GM19043 (cell line): ENCODE results near the gene CTIF.
"Not testable (repeated sequence)": the region's sequence is repeated elsewhere in the genome, so short reads cannot be mapped to it uniquely, and the experiment has no call there.

ENCODE experiments used
- ATAC-seq: cut with Tn5 transposase; IDR thresholded peaks from one replicate; pipeline ENCODE4 v1.9.1; 2021; ENCODE audit warnings: low read depth; ENCODE audit not compliant: unreplicated experiment

CTIF gene

DNA sequence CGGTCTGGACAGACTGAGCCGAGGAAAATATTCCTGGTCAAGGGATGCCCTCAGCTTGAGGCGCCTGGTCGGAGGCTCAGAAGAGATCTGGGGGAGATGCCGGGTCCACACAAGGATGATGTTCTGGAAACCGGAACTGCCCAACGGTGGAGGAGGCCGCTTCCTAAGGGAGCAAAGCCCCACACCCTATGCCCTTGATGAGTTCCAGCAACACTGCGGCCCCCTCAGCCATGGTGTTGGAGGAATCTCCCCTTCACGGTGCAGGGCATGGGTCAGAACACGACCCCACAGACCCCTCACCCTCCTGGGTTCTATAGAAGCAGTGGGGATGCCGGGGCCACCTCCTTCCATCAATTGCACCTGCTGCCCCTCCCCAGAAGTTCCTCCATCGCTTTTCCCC is 332.1 kb downstream of the CTIF start:
- not testable (repeated sequence) for ATAC-seq

DNA sequence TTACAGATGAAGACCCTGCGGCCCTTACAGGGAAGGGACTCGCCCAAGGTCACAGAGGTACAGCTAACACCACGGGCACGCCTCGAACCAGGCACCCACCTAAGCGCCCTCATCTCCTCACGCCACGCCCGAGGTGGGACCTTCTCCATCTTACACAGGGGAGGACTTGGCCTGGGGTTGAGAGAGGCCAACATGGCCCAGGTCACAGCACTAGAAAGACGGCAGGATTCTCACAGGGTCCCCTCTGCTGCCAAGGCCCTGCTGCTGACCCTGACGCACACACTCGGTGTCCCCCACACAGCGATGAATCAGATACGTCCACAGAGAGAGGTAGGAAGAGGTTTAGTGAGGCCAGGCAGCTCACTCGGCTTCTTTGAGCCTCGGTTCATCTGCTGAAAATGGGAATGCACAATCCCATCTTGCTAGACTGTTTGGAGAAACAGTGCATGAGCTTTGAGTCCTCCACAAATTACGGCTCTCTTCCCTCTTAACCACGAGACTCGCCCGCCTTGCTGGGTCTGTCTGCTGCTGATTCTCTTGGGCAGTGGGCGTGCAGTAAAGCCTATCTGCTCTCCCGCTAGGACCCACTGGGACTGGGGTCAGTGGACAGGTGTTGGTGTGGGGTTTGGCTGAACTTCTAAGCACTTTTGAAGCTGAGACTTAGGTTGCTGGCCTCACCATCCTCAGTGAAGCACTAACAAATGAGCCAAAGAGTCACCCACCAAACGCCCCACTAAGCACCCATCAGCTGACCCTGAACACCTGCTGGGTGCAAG is 332.7 kb downstream of the CTIF start:
- ATAC-seq: no peak

DNA sequence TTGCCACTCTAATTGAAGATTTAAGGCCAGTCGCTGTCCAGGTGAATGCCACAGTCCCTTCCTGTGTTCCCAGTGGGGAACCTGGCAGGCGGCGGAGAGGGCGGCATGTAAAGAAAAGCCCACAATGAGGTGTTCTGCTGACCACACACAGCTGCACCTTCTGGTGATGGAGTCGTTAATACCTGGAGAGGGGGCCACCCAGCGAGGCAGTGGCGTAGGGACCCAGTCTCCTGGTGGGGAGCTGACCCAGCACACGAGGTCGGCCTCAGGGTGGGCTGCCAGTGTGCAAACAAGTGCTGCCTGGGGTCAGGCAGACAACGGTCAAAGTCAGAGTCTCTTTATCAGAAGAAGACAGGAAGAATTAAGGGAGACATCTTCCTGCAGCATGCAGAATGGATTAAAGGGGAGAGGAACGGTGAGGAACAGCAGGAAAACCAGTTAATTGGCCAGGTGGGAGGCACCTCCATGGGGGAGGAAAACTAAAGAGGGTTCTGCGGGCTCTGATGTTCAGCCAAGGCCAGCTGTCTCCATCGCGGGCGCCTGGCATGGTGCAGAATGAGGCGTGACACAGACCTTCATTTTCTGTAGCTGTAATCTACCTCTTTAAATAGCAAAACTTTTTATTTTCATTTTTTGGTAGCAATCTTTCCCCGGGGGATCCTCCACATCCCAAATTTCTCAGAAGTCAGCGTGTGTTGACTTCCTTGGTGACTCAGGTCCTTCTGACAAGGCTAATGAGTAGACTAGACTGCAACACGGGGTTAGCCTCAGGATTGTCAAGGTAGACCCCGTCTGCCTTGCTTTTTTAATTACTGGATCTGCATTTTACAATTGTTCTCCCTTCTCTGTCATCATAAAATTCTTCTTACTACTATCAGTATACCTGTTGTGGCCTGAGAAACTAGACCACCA is 333.7 kb downstream of the CTIF start:
- ATAC-seq: no peak

DNA sequence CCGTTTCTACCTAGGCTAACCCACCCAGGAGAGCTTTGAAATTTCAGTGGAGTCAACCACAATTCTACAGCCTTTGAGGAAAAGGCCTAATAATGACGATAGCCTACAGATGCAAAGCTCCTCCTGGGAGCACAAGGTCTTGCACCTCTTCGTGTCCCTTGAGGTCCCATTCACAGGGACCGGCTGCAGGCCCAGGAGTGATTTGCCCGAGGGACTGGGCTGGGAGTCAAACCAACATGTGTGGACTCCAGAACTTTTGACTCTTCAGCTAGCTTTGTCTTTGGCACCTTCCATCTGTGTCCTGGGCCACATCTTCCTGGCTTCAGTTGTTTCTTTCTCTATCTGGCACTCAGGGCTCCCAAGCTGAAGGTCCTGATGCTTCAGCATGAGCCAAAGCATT is 335.4 kb downstream of the CTIF start:
- no peak for ATAC-seq

DNA sequence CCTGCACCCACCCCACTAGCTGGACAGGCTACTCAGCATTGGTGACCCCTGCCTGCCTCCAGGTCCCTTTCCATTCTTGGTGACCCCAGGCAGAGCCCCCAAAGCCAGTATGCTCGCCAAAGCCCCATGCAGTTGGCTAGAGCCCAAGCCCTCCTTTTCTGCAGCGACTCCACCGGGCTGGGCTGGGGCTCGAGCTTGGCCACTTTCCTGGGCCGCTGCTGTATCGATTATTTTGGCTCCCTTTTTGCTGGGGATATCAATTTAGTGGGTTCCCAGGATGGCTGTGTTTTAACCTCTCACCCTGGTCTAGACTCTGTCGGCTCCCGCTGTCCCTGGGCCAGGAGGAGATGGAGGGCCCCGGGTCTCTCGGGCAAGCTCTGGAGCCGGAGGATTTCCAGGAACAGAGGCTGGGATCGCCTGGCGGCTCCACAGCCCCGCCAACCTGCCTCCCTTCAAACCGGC is 335.9 kb downstream of the CTIF start:
- no peak for ATAC-seq

DNA sequence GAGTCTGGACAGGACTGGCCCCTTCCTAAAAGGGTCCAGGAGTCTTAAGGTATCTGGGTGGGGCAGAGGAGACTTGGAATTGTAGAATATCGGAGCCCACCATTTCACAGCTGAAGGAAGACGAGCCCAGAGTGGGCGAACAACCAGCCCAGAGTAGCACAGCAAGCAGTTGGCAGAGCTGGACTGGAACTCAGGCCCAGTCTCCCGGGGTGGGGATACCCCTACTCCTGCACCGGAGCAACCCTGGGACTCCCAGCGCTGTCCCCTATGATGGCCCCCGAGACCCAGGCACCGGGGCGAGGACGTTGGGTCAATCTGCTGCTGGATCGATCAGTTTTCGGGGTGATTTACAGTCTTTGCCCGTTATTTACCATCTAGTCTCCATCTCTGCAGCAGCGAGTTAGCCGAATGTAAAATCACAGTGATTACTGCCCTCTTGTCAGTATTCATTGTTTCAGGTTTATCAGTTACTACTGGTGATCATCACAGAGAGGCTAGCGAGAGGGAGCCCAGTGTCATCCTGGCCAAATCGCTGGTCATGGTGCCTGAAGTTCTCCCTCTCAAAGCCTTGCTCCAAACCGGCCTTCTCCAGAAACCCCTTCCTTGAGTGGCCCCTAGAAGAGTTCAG is 336.6 kb downstream of the CTIF start:
- no peak for ATAC-seq

DNA sequence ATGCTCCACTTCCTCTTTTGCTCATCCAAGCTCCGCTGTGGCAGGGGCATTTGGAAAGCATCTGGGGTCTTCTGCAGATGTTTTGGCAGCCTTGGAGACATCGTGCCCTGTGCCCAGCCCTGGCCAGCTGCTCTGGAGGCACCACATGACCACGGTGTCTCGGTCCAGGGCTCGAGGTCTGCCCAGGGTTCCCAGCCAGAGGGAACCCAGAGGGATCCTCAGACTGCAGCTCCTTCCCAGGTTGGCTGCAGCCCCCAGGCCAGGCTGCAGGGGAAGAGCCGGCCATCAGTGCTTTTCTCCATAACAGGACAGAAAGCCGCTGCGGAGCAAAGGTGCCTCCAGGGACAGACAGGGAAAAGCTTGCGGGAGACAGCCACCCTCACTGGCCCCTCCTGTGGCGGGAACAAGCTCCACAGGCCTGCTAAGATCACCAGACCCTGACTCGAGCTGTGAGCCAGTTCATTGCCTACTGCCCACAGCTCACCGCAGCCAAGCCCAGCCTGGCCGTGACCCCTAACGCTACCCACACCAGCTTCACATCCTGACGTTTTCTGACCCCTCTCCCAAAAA is 337.2 kb downstream of the CTIF start:
- no peak for ATAC-seq

DNA sequence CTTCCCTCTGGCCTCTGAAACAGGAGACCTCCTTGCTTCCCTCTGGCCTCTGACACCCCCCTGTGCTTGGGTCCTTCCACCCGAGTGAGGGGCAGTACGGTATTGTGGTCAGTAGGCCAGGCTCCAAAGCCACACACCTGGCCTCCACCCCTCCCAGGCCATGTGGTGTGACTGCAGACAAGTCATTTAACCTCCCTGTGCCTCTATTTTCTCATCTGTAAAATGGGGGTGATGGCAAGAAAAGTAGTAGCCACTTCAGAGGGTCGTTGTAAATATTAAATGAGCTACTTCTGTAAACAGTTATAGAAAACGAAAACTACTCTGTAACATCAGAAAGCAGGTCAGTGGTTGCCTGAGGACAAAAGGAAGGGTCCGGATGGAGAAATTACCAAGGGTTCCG is 337.8 kb downstream of the CTIF start:
- no peak for ATAC-seq

DNA sequence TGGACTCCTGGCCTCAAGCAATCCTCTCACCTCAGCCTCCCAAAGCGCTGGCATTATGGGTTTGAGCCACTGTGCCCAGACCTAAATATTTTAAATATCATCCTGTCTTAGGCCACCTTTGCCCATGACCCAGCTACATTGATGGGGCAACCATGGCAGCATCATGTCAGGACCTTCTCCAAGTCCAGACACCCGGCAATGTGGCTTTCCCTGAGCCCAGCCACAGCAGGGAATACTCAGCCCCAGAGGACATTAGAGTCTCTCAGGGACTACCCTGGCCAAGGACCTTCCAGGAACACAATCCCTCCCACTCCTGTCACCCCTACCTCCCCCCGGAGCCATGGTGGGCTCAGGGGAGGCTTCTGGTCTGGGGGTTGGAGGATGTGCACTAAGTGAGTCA is 339.1 kb downstream of the CTIF start:
- no peak for ATAC-seq

DNA sequence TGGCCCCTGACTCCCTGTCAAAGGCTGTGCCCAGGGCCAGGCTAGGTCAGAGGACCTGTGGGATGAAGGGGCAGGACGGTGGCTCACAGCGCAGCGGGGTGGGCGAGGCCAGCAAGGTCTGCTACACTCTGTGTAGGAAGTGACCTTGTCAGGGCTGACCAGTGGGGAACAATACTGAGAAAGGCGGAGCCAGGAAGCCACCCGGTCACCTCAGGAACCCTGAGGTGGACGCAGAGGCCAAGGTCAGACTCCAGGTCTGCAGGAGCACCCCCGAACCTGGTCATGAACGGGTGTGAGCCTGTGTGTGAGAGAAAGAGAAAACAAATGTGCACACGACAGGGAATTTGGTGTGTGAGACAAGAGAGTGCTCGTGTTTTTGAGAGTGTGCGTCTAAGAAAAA is 339.6 kb downstream of the CTIF start:
- ATAC-seq: no peak

DNA sequence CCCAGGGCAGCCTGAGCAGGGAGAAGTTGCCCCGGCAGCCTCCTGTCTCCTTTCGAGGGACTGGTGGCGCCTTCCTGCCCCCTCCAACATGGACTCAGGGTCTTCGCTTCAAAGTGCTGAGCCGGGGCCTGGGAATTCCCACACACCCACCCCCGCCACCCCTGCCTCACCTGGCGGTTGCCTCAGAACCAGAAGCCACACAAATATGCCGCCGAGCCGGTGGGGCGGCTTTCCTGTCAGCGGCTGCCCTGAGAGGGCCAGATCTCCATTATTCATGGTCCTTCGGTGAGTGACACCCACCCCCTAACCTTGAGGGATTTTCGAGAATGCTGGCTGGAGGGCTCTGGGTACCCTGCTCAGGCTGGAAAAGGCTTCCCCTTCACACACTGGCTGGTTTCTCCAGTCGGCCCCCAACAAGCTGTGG is 340.2 kb downstream of the CTIF start:
- ATAC-seq: no peak

DNA sequence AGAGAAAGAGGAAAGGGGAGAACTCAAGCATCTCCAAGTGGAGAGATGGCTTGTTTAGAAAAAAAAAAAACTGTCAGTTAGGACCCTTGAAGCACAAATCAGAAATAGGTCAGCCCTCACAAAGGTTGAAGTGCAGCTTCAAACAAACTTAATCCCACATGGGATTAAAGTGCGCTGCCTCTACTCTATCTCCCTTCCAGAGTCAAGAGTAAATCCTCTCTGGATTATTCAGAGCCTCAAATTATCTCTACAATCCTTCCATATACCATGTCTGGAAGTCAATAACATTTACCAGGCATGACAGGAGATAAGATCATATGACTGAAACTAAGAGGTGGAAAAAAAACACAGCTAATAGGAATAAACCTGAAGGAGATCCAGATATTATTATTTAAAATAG is 342.1 kb downstream of the CTIF start:
- no peak for ATAC-seq

DNA sequence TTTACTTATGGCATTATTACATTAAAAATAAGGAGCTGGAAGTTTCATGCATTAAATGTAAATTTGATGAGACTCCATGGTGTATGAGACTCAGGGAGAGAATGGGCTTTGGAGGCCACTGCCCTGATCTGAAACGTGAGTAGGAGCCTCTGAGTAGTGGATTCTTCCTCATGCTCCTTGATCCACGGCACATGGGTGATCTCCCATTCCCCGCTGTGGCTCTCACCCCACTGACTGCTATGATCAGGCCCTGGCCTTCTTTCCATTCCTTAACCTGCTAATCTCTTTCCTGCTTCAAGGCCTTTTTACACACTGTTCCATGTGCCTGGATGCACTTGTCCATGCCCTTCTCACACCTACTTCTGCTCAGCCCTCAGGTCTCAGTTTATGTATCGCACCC is 343.5 kb downstream of the CTIF start:
- ATAC-seq: no peak

DNA sequence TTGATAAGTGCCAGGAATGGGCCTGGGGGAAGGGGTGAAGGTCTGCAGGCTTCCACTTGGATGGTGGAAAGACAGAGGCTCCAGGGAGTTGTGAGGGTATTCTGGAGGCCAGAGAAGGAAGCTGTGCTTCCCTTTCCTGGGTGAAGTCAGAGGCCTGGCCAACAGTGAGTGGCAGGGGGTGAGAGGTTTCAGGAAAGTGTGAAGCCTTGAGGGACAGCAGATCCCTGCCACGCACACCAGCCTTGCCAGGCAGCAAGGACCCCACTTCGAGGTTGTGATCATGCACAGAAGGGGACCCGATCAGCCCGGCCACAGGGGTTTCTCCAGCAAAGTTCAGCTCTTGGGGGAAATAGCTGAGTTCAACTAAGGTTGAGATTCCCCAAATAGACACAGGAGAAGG is 345.5 kb downstream of the CTIF start:
- no peak for ATAC-seq

DNA sequence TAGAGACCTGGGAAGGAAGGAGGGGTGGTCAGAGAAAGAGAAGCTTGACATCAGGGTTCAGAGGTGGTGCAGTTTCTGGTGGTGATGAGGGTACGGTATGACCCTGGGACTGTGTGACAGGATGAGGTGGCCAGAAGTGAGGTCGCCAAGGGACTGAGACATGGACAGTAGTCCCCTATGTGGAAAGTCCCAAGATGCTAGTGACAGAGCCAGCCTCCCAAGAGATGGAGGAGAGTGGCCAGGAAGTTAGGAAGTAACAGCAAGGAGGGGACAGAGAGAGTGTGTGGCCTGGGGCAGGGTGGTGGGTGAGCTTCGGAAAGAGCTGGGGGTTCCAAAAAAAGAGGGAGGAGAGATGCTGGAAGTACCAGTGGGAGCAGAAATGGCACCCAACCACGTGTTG is 345.9 kb downstream of the CTIF start:
- no peak for ATAC-seq

DNA sequence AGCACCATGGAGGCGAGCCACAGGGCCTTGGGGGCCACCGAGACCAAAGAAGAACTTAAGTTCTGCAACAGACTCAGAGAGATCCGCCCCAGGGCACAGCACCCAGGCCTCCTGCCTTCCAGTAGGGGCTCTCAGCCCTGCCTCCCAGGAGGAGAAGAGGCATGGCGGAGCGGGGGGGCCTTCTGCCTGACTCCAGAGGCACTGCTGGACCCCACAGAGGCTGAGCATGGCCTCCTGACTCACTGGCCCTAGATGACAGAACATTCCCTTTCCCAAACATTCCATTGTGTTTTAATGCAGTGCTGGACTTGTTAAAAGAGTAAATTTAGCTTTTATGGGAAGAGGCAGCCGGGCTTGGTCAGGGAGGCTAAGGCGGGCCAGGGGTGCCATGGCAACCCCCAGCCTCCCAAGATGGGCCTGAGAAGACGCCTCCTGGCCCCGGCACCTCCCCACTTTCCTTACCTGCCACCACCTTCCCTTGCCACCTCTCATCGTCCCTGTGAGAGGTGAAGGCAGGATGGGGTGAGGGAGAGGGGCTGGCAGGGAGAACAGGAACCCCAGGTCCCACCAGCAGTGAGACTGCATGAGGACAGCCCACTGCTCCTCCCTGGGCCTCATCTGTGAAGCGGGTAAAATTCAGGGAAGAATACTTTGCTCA is 346.6 kb downstream of the CTIF start:
- no peak for ATAC-seq

DNA sequence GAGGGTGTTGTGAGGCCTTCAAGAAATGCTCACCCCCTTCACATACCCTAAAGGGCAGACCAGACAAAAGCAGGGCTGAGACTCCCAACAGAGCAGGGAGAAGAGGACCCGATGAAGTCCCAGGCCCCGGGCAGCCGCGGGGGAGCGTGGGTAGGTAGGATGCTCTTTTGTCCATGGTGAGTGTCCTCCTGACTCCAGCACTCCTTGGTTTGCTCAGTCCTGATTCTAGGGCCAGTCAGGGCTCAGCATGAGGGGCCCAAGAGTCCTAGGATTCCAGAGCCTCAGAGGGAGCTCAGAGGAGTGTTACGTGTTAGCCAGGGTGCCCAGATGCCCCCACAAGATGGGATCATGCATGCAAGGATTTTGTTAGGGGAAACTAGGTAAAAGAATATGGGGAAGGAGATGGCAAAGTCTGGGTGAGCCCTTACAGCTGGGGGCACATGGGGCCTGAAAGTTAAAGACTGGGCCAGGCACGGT is 347.1 kb downstream of the CTIF start:
- no peak for ATAC-seq

DNA sequence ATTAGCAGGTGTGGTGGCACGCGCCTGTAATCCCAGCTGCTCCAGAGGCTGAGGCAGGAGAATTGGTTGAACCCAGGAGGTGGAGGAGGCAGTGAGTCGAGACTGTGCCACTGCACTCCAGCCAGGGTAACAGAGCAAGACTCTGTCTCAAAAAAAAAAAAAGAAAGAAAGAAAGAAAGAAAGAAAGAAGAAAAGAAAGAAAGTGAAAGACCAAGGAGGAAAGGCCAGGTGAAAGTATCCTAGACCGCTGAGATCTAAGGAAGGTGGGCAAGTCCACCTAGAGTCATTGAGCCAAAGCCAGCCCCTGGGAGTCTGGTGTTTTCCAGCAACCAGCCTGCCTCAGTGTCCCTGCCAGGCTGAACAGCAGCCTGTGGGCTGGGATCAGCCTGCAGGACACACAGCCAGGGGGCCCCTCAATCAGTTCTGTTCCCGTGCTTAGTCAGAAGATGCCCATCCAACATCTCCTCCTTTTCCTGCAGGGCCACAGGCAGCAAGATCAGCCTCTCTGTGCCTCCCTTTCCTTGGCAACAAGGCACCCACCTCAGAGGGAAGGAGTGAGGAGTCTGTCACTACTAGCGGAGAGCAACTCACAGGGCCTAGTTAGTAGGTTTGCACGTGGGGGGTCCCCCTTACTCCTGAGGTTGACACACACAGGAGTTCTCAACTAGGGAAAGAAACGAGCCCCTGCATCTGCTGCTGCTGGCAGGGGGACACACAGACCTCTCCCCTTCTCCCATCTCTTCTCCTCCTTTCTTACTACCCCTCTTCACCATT is 347.9 kb downstream of the CTIF start:
- no peak for ATAC-seq

DNA sequence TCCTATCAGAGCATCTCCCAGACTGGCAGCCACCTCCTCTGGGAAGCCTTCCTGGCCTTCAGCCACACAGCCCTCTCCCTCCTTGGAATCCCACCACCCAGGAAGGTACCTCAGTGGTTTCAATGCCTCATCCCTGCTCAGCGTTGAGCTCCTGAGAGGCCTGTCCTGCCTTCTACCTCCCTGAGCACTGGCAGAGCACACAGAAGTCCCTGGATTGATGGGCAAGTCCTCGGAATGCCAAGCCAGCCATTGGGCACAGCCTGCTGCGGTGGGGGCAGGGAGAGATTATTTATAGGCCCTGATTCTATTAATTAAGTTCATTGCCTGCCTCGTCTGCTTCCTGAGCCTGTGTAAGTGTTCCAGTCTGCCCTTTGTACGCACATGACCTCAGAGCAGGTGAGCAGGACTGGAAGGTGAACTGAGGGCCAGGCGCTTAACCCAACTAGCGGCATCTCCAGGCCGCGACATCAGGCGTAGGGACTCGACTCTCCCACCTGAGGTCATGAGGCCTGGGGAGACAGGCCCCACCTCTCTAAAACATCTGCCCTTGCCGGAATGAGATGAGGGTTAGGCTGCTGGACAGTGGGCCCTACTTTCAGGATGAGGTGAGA is 348.6 kb downstream of the CTIF start:
- no peak for ATAC-seq
